Cardiac septum (tissue), 1 donor: ENCODE measurements around the gene ACTL8. TPM values are rescaled to one million over a fixed set of nuclear protein-coding genes. Genes with fewer than 3 reads are reported as not detected.
A peak's percentile ranks its signal among the peaks of the same experiment; 100 is the strongest.

ENCODE experiments used
- DNase-seq: peaks from one replicate; pipeline ENCODE4 v3.0.0-alpha.2; 2020; ENCODE audit warnings: low spot score
- intact Hi-C: fragments of 100-400 bp; cut with DNase I; formaldehyde crosslinking; loops from one replicate; pipeline ENCODE4 v1.14.0; 2022
- total RNA-seq: library from RNA; stranded (reverse); fragmentation: NEBNext Ultra II Directional; extraction: Animal tissue kit (Norgen Biotek cat#: 25700); gene quantifications from one replicate; pipeline ENCODE4 v1.2.1, GENCODE V29; 2021
- donor health status: DM: no; HTN: no; CAD: no.

Gene ACTL8
- total RNA-seq, 1 donor from 2014 or later: not detected

- intact Hi-C loops: no loop called here
- no peak for DNase-seq
These were observed 40.9 kb downstream of the ACTL8 start for GRCh38 chr1:17795836-17796645.

GRCh38 chr1:17797478-17797877 is 42.3 kb downstream of the ACTL8 start:
- intact Hi-C loops: no loop called here
- no peak for DNase-seq

- DNase-seq: no peak
- intact Hi-C loops: no loop called here
These were observed 42.9 kb downstream of the ACTL8 start for GRCh38 chr1:17798011-17798410.

- no peak for DNase-seq
- intact Hi-C loops: no loop called here
These were observed 43.8 kb downstream of the ACTL8 start for GRCh38 chr1:17798799-17799382.

DNA sequence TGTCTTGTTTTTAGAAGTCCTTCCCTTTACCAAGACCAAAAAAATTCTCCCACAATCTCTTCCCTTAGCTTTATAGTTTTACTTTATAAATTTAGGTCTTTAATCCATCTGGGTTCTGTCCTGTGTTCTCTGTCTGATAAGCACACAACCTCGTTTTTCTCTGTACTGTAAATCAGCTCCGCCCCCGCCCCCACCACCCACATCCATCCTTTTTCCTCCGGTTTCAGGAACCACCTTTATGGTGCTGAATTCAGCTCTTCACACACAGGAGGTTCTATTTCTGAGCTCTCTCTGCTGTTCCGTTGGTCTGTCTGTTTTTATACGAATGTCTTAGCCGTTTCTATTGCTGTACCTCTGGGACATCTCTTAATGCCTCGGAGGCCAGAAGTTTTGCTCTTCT is 44.5 kb downstream of the ACTL8 start:
- DNase-seq: no peak
- intact Hi-C loops: no loop called here

GRCh38 chr1:17802164-17802563 is 47.0 kb downstream of the ACTL8 start:
- intact Hi-C loops: no loop called here
- DNase-seq: no peak

- intact Hi-C loops: no loop called here
These were observed 47.8 kb downstream of the ACTL8 start for GRCh38 chr1:17802945-17803344.

DNA sequence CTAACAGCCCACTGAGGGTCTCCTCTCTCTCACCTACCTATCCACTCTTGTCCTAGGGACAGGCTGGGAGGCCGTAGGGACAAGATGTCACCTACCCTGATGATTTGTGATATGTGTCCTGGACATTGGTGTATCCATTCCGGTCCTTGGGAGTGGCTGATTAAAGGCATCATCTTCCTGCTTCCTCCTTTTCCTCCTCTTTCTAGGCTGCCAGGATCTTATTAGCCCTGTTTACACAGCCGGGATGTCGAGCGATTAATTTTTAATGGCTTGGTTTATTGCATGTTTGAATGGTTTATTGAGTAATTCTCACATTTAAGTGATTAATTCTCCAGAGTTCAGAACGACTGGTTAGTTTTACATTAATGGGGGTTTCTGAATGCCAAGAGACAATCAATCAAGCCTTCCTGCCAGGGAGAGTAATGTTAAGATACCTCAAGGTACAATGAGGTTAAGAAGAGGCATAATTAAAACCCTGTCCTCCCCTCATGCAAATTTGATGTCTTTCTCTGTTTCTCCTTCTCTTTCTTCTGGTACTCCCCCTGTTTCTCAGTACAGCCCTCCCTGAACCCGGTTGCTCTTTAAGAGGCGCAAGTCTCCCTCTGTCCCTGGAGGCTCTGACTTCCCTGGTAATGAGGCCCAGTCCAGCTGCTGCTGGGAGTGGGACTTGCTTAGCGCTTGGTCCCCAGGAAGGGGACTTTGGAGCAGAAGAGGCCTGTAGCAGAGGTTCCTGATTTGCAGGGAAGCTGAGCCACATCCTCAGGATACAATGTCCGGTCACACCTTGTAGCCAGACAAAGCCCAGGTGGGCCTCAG is 50.9 kb downstream of the ACTL8 start:
- intact Hi-C loops: no loop called here
- no peak for DNase-seq

More at GRCh38 chr1:17802945-17803344, 47.8 kb downstream of the ACTL8 start:
- no peak for DNase-seq

DNA sequence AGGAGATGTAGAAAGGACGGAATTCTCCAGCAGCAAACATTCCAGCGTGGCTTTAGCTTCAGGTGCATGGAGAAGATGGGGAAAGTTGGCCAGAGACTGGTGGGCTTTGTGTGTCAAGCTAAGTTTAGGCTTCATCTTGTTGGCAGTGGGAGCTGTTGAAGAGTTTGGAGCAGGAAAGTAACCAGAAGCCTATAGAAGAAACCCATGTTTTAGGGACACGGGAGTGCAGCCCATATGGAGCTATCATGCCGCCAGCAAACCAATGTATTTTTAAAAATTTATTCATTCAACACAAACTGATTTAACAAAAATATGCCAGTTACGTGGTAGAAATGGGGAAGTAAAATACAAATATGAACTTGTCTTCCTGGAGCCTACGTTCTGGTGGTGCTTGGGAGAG is 53.7 kb downstream of the ACTL8 start:
- intact Hi-C loops: no loop called here
- no peak for DNase-seq

GRCh38 chr1:17810668-17811067 is 55.5 kb downstream of the ACTL8 start:
- no peak for DNase-seq
- intact Hi-C loops: no loop called here

GRCh38 chr1:17816511-17816910 is 61.4 kb downstream of the ACTL8 start:
- intact Hi-C loops: no loop called here

DNA sequence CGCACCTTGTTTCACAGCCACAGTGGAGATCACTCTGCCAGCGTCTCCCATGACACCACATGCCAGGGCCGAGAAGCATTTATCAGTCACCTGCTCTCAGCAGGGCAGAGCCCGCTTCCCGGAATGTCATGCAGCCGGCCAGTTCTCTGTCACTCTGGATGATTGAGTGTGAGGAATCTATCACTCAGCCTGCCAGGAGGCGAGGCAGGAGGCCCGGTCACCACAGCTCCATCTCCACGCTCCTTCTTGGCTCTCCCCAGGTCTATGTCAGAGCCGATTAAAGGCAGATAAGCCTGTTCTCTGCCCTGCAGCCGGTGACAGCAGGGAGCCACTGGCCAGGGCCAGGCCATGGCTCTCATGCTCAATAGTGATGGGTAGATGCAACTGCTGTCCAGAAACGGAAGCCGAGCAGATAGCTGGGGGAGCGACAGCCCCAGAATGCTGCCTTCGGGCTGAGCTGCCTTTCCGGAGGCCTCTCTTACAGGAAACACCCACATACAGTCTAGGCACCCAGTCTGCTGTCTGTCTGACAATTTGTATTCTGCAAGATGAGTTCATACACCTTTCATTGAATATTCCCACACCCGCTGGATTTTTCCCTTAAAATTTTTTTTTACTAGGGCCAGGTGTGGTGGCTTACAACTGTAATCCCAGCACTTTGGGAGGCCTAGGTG is 64.1 kb downstream of the ACTL8 start:
- peak; percentile 84 for DNase-seq
- intact Hi-C loops: no loop called here

More at GRCh38 chr1:17816511-17816910, 61.4 kb downstream of the ACTL8 start:
- DNase-seq: no peak

DNA sequence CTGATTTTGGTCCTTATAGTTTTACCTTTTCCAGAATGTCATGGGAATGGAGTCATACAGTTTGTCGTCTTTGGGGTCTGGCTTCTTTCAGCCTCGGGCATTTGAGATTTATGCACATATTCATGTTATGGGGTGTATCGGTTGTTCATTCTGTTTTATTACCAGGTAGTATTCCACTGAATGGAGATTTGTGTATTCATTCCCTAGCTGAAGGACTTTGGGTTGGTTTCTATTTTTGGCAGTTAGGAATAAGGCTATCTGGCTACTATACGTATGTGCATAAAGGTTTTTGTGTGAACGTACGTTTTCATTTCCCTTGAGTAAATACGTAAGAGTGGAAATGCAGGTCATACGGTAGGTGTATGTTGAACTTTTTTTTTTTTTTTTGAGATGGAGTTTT is 65.1 kb downstream of the ACTL8 start:
- intact Hi-C loops: no loop called here
- no peak for DNase-seq

GRCh38 chr1:17822741-17823426 is 67.8 kb downstream of the ACTL8 start:
- intact Hi-C loops: no loop called here
- DNase-seq: no peak

DNA sequence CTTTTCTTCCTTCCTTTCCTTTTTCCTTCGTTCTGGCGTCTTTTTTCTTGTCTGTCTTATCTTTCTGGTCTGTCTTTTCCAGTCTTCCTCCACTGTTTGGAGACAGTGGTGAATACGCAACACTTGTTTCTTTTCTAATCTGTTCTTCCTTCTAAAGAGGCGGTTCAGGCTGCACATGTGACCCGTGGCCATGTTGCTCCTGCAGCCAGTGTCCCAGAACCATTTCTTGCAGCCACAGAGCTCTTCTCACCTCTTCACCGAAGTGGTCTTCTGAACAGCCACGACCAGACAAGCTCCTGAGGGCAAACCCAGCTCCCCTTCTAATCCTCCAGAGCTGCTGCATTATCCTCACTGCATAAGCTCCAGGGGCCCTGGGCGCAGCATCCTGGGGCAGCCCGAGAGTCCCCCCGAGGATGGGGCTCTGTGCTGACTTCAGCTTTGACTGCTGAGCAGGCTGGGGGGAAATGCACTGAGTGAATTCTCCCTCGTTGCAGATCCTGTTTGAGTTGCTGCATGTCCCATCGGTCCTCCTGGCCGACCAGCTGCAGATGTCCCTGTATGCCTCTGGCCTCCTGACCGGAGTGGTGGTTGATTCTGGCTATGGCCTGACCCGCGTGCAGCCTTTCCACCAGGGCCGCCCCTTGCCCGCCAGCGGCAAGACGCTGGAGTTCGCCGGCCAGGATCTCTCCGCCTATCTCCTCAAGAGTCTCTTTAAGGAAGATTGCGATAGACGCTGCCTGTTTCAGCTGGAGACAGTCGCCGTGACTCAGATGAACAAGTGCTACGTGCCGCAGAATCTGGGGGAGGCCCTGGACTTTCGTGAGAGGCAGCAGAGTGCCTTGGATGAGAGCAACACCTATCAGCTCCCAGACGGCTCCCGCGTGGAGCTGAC is 70.4 kb downstream of the ACTL8 start:
- intact Hi-C loops: loop anchor here (5.0 kb wide), 2 partner anchors 67 to 153 kb away; no protein-coding TSS in a partner anchor
- no peak for DNase-seq

GRCh38 chr1:17826165-17826488 is 71.0 kb downstream of the ACTL8 start:
- peak; percentile 80 for DNase-seq
- intact Hi-C loops: loop anchor here (5.0 kb wide), 2 partner anchors 66 to 154 kb away; no protein-coding TSS in a partner anchor

- intact Hi-C loops: loop anchor here (5.0 kb wide), 2 partner anchors 63 to 157 kb away; no protein-coding TSS in a partner anchor
- no peak for DNase-seq
These were observed 73.9 kb downstream of the ACTL8 start for GRCh38 chr1:17828991-17829390.

GRCh38 chr1:17829579-17829978 is 74.4 kb downstream of the ACTL8 start:
- peak; percentile 86 for DNase-seq
- intact Hi-C loops: loop anchor here (5.0 kb wide), 2 partner anchors 63 to 157 kb away; no protein-coding TSS in a partner anchor
